GM12878 (cell line): ENCODE results near the gene RARG. TPM values are rescaled to one million over a fixed set of nuclear protein-coding genes. Genes with fewer than 3 reads are reported as not detected.

Experiments
- ATAC-seq: fragments of 200-7000 bp; cut with Tn5 transposase; 3 replicates; pipeline ENCODE4 v1.9.1; 2020; ENCODE audit warnings: mild to moderate bottlenecking, moderate library complexity
- BruUV-seq: library from RNA; stranded (reverse); fragments of 400-500 nt; replicated peaks from 2 replicates; lab custom pipeline; 2021; lab: Mats Ljungman, UMichigan
- CTCF ChIA-PET: fragments of 300-600 bp; sonication (Branson Sonifier 250); formaldehyde crosslinking; extraction: SDS; loops from one replicate; lab custom pipeline; 2021; ENCODE audit warnings: inconsistent platforms; lab: Yijun Ruan, JAX
- POLR2A ChIA-PET: fragments of 350-600 bp; formaldehyde crosslinking; extraction: SDS; loops from one replicate; lab custom pipeline; 2021; ENCODE audit warnings: inconsistent platforms; lab: Charles Lee
- RAD21 ChIA-PET: fragments of 300-600 bp; sonication (Branson Sonifier 250); formaldehyde crosslinking; loops from one replicate; lab custom pipeline; 2023; ENCODE audit warnings: antibody characterized with exemption; ENCODE audit not compliant: unreplicated experiment; lab: Charles Lee
- SMC1A ChIA-PET: fragments of 300-600 bp; sonication (Branson Sonifier 250); formaldehyde crosslinking; loops from one replicate; lab custom pipeline; 2023; ENCODE audit not compliant: unreplicated experiment, uncharacterized antibody; lab: Charles Lee
- DNase-seq: peaks from one replicate; pipeline ENCODE4 v3.0.0-alpha.2; 2011; ENCODE audit warnings: low read depth, low spot score
- FAIRE-seq: peaks from 3 replicates; lab custom pipeline; 2011; peaks lifted over from hg19 to GRCh38; lab: Jason Lieb, UNC
- H2AFZ ChIP-seq: 2 replicates; pipeline ENCODE4 v1.6.0; 2011; ENCODE audit warnings: low read depth, low read length, control low read depth; ENCODE audit not compliant: control insufficient read depth
- H3K27ac ChIP-seq: 2 replicates; pipeline ENCODE4 v1.5.1; 2011; ENCODE audit warnings: control low read depth; ENCODE audit not compliant: control insufficient read depth, insufficient read depth
- H3K27me3 ChIP-seq, 2 experiments: replicated peaks in 1 of 2; 2 replicates each; pipeline versions ENCODE4 v1.6.0 to v1.6.1; 2011; ENCODE audit warnings: low read length in 1 of 2; ENCODE audit not compliant: control insufficient read depth in 2 of 2, insufficient read depth in 2 of 2
- H3K36me3 ChIP-seq, 2 experiments: 2 replicates each; pipeline ENCODE4 v1.5.1; 2011; ENCODE audit warnings: low read length in 1 of 2; ENCODE audit not compliant: control insufficient read depth in 2 of 2, insufficient read depth in 2 of 2
- H3K4me1 ChIP-seq: 2 replicates; pipeline ENCODE4 v1.6.1; 2011; ENCODE audit warnings: mild to moderate bottlenecking, low read length, moderate library complexity, mixed read lengths; ENCODE audit not compliant: control insufficient read depth, insufficient read depth
- H3K4me2 ChIP-seq: 2 replicates; pipeline ENCODE4 v1.6.0; 2011; ENCODE audit warnings: control low read depth; ENCODE audit not compliant: control insufficient read depth, insufficient read depth
- H3K4me3 ChIP-seq: fragments of 200-600 bp; sonication (generic); 2 replicates; pipeline ENCODE4 v1.5.1; 2016
- H3K79me2 ChIP-seq: 2 replicates; pipeline ENCODE4 v1.6.0; 2011; ENCODE audit warnings: low read length; ENCODE audit not compliant: control insufficient read depth, insufficient read depth
- H3K9ac ChIP-seq: 2 replicates; pipeline ENCODE4 v1.8.0; 2011; ENCODE audit warnings: low read length, control low read depth, mixed read lengths; ENCODE audit not compliant: control insufficient read depth, insufficient read depth
- H3K9me3 ChIP-seq: replicated peaks from 3 replicates; pipeline ENCODE4 v1.5.1; 2011; ENCODE audit warnings: mild to moderate bottlenecking, low read length; ENCODE audit not compliant: control insufficient read depth, insufficient read depth
- H4K20me1 ChIP-seq: 2 replicates; pipeline ENCODE4 v1.6.0; 2011; ENCODE audit not compliant: control insufficient read depth, insufficient read depth
- BACH1 ChIP-seq: fragments of 450-650 bp; IDR thresholded peaks from 2 replicates; pipeline ENCODE4 v1.6.1; 2017; ENCODE audit warnings: mild to moderate bottlenecking, borderline replicate concordance
- BCL3 ChIP-seq: IDR thresholded peaks from 2 replicates; pipeline ENCODE4 v1.6.1; 2011; ENCODE audit warnings: borderline replicate concordance, low read depth, mild to moderate bottlenecking, moderate library complexity, low read length; ENCODE audit not compliant: insufficient read depth, poor library complexity, severe bottlenecking
- BRCA1 ChIP-seq: IDR thresholded peaks from 2 replicates; pipeline ENCODE4 v1.6.1; 2011; ENCODE audit warnings: low read depth, low read length, improper control_type of control experiment
- CHD2 ChIP-seq: IDR thresholded peaks from 2 replicates; pipeline ENCODE4 v1.6.1; 2011; ENCODE audit warnings: low read depth, low read length, improper control_type of control experiment, borderline replicate concordance
- NBN ChIP-seq: fragments of 450-650 bp; IDR thresholded peaks from 2 replicates; pipeline ENCODE4 v1.6.1; 2016
- POLR2AphosphoS2 ChIP-seq: IDR thresholded peaks from 2 replicates; pipeline ENCODE4 v1.6.1; 2011; ENCODE audit warnings: low read depth, mild to moderate bottlenecking, low read length, improper control_type of control experiment, moderate library complexity
- POU2F2 ChIP-seq: IDR thresholded peaks from 3 replicates; pipeline ENCODE4 v1.6.1; 2011; ENCODE audit warnings: low read depth, mild to moderate bottlenecking, low read length, borderline replicate concordance
- SIX5 ChIP-seq: IDR thresholded peaks from 2 replicates; pipeline ENCODE4 v1.6.1; 2011; ENCODE audit warnings: mild to moderate bottlenecking, low read depth, low read length, moderate library complexity; ENCODE audit not compliant: severe bottlenecking
- TARDBP ChIP-seq: IDR thresholded peaks from 2 replicates; pipeline ENCODE4 v1.6.1; 2016; ENCODE audit warnings: borderline replicate concordance
- USF1 ChIP-seq: IDR thresholded peaks from 2 replicates; pipeline ENCODE4 v1.6.1; 2011; ENCODE audit warnings: borderline replicate concordance, low read depth, mild to moderate bottlenecking, moderate library complexity, mixed read lengths, low read length; ENCODE audit not compliant: insufficient read depth; ENCODE audit errors: extremely low read length
- ZBTB11 ChIP-seq: fragments of 450-650 bp; formaldehyde crosslinking; IDR thresholded peaks from 2 replicates; pipeline ENCODE4 v1.5.0; 2022; ENCODE audit warnings: mild to moderate bottlenecking, missing genetic modification characterization
- ZZZ3 ChIP-seq: IDR thresholded peaks from 2 replicates; pipeline ENCODE4 v1.6.1; 2011; ENCODE audit warnings: low read depth; ENCODE audit not compliant: control insufficient read depth, insufficient read length
- WGBS: methylation state at CpG from one replicate; pipeline ENCODE4 v1.1.6; 2016; ENCODE audit warnings: low lambda C conversion rate; ENCODE audit not compliant: insufficient replicate concordance, insufficient coverage; ENCODE audit errors: missing lambda C conversion rate; 5-methylcytosine and 5-hydroxymethylcytosine counted together
- in situ Hi-C: fragments of 300-500 bp; cut with MboI; formaldehyde crosslinking; loops from 9 replicates; pipeline ENCODE4 v1.14.3; 2018; ENCODE audit warnings: mixed read lengths
- intact Hi-C: fragments of 100-400 bp; cut with micrococcal nuclease; formaldehyde crosslinking; loops from one replicate; pipeline ENCODE4 v1.14.2; 2022; ENCODE audit not compliant: unreplicated experiment
- polyA plus RNA-seq, 11 experiments: library from polyadenylated mRNA; depleted of rRNA in 4 of 11; unstranded in 6 of 11; stranded (reverse) in 5 of 11; fragments of >200 nt; fragmentation: Nextera tagmentation in 4 of 11; fragmentation: Illumina TruSeq in 1 of 11; extraction: Ambion mirVana in 4 of 11; extraction: Trizol in 1 of 11; gene quantifications; 1 replicate in 1 of 11; 2 replicates in 10 of 11; pipeline versions ENCODE4 v1.2.1 to v1.2.3, GENCODE V29; 2011 to 2016; ENCODE audit warnings: inconsistent platforms in 2 of 11, missing spikeins in 2 of 11, low read depth in 1 of 11
- total RNA-seq, 4 experiments: library from RNA; depleted of rRNA in 3 of 4; stranded (reverse); fragments of >200 nt in 3 of 4; fragmentation: Illumina TruSeq in 1 of 4; extraction: Trizol in 1 of 4; gene quantifications; 2 replicates each; pipeline versions ENCODE4 v1.2.1 to v1.2.3, GENCODE V29; 2013 to 2021

The RARG gene
- total and polyA plus RNA-seq, 10 of the 15 experiments (the other 5 are each of a cell fraction or from before 2014, with no cell fraction given), result 0.27 to 8.1 (median 4.1) TPM

GRCh38 chr12:53274445-53274844, 42.4 kb upstream of the RARG start:
- H2AFZ ChIP-seq, result no peak overlapping the region
- TSS peak; percentile 43 for BruUV-seq
- CTCF ChIA-PET, result interaction anchor here (1.4 kb wide), 1 partner anchor 13 kb away, joined by 4 read pairs; no protein-coding TSS in a partner anchor

More at GRCh38 chr12:53274445-53274844, 42.4 kb upstream of the RARG start:
- Histone ChIP-seq H3K36me3 (peaks cover 6 to 22% of the 10 kb centered on the region in 2 experiments), H3K4me1 (peaks cover 7% of the 10 kb centered on the region), H4K20me1 (no peaks in the 10 kb centered on the region), H3K27ac (no peak overlapping the region), H3K9ac (no peak overlapping the region), H3K4me3 (no peak overlapping the region), H3K27me3 (no peaks in the 10 kb centered on the region), H3K9me3 (no peaks in the 10 kb centered on the region), H3K4me2 (no peak overlapping the region), H3K79me2 (peaks cover 12% of the 10 kb centered on the region)
- DNase-seq, result no peak
- POLR2A ChIA-PET, result no interaction called here
- in situ Hi-C loops (no loop called here), intact Hi-C loops (no loop called here)
- SMC1A ChIA-PET, result no interaction called here
- no peak for ATAC-seq
- RAD21 ChIA-PET, result no interaction called here
- TF ChIP-seq USF1 (no peak), SIX5 (no peak), CHD2 (no peak), POU2F2 (no peak), BRCA1 (no peak), BACH1 (no peak), ZZZ3 (no peak), BCL3 (no peak), TARDBP (no peak), POLR2AphosphoS2 (no peak), NBN (no peak), ZBTB11 (no peak)
- no peak for FAIRE-seq
- WGBS, result 92% methylated on average over 5 of the region's 5 CpGs
